ENCODE measurements around the gene GCN1. TPM values are rescaled to one million over a fixed set of nuclear protein-coding genes. Genes with fewer than 3 reads are reported as not detected.

Gene GCN1
- total RNA-seq, 1 donor from 2014 or later = 123 TPM

DNA sequence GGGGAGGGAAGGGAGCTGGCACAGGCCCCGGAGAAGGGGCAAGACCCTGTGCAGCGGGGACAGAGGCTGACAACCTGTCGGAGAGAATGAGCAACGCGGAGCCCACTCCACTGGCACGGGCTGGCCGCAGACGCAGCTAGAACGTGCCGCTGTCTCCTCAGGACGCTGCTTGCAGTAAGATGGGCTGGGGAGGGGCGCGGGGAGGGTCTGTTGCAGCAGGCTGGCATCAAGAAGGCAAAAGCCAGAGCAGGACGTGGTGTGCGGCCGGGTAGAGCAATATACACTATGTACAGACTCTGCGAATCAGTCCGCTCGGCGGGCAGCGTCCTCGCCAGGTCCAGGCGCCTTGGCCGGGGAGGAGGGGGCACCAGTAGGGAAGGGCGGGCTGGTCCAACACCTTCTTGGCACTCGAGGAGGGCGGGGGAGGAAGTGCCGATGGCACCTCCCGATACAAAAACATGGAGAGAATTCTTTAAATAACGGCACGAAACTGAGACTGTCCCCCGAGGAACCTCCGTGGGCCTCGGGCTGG, 97.8 kb downstream of the GCN1 start:
- no peak overlapping the region for H3K27ac ChIP-seq (ENCODE audit: low read depth, low read length)
- peaks cover 80% of the 10 kb centered on the region for H4K20me1 ChIP-seq (ENCODE audit: insufficient read depth, low read length)
- TF ChIP-seq, protein P1, sequence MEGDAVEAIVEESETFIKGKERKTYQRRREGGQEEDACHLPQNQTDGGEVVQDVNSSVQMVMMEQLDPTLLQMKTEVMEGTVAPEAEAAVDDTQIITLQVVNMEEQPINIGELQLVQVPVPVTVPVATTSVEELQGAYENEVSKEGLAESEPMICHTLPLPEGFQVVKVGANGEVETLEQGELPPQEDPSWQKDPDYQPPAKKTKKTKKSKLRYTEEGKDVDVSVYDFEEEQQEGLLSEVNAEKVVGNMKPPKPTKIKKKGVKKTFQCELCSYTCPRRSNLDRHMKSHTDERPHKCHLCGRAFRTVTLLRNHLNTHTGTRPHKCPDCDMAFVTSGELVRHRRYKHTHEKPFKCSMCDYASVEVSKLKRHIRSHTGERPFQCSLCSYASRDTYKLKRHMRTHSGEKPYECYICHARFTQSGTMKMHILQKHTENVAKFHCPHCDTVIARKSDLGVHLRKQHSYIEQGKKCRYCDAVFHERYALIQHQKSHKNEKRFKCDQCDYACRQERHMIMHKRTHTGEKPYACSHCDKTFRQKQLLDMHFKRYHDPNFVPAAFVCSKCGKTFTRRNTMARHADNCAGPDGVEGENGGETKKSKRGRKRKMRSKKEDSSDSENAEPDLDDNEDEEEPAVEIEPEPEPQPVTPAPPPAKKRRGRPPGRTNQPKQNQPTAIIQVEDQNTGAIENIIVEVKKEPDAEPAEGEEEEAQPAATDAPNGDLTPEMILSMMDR (IDR thresholded peaks at IDR 0.05; ENCODE audit: insufficient read depth, low read depth, low read length) = no peak
- no peak for TF ChIP-seq EZH2 (IDR thresholded peaks at IDR 0.05; ENCODE audit: insufficient read depth, low read length)
- Mint-ChIP-seq H3K27me3 (ENCODE audit: low read depth, unreplicated experiment) (no peaks in the 10 kb centered on the region), H3K4me3 (ENCODE audit: unreplicated experiment) (no peak overlapping the region), H3K27ac (ENCODE audit: unreplicated experiment) (no peak overlapping the region), H3K36me3 (ENCODE audit: low read depth, unreplicated experiment) (peaks cover 8% of the 10 kb centered on the region), H3K9me3 (ENCODE audit: unreplicated experiment) (no peaks in the 10 kb centered on the region), H3K4me1 (ENCODE audit: low read depth, unreplicated experiment) (peaks cover 3% of the 10 kb centered on the region)
- no peak overlapping the region for H2AFZ ChIP-seq (ENCODE audit: low read depth, low read length)
- no peak overlapping the region for H3K4me3 ChIP-seq (ENCODE audit: insufficient read depth, low read depth, low read length)
- H3K27me3 ChIP-seq (ENCODE audit: insufficient read depth, low read length) = no peaks in the 10 kb centered on the region
- no peak for DNase-seq (ENCODE audit: low read depth)
- H3K36me3 ChIP-seq (ENCODE audit: insufficient read depth, low read length) = peaks cover 18% of the 10 kb centered on the region
- no peak overlapping the region for H3K9ac ChIP-seq (ENCODE audit: low read length)
- peaks cover 4% of the 10 kb centered on the region for H3K4me1 ChIP-seq (ENCODE audit: insufficient read depth, low read length)
- no peak for FAIRE-seq
- peaks cover 35% of the 10 kb centered on the region for H3K79me2 ChIP-seq (ENCODE audit: insufficient read depth, low read length)
- no peak overlapping the region for H3K4me2 ChIP-seq (ENCODE audit: low read length)
- no peaks in the 10 kb centered on the region for H3K9me3 ChIP-seq (ENCODE audit: insufficient read depth, low read depth, low read length)

DNA sequence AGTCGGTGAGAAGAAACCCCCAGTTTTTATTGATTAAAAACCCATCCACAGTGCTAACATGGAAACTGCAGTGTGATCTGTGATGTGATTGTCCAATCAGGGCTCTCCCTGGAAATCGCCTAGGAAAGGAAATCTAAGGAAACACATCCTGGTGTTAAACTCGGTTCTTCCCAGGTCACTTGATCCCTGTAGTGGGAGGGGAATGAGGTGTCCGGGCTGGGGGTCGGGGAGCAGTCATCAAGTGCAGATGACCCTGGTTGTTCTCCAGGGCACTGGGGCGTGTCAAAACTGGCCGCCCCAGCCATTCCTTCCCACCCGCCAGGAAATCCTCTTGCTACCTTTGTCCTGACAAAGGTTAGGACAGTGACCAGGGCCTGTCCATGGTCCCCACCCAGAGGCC, 98.8 kb downstream of the GCN1 start:
- TF ChIP-seq, protein P1 (IDR thresholded peaks at IDR 0.05; ENCODE audit: insufficient read depth, low read depth, low read length) = no peak
- no peak for TF ChIP-seq EZH2 (IDR thresholded peaks at IDR 0.05; ENCODE audit: insufficient read depth, low read length)
- Histone ChIP-seq H2AFZ (ENCODE audit: low read depth, low read length) (no peak overlapping the region), H3K4me3 (ENCODE audit: insufficient read depth, low read depth, low read length) (no peak overlapping the region), H4K20me1 (ENCODE audit: insufficient read depth, low read length) (peaks cover 79% of the 10 kb centered on the region), H3K79me2 (ENCODE audit: insufficient read depth, low read length) (peaks cover 25% of the 10 kb centered on the region), H3K36me3 (ENCODE audit: insufficient read depth, low read length) (peaks cover 18% of the 10 kb centered on the region), H3K4me1 (ENCODE audit: insufficient read depth, low read length) (no peaks in the 10 kb centered on the region), H3K4me2 (ENCODE audit: low read length) (no peak overlapping the region), H3K9ac (ENCODE audit: low read length) (no peak overlapping the region), H3K27me3 (ENCODE audit: insufficient read depth, low read length) (no peaks in the 10 kb centered on the region), H3K27ac (ENCODE audit: low read depth, low read length) (no peak overlapping the region), H3K9me3 (ENCODE audit: insufficient read depth, low read depth, low read length) (no peaks in the 10 kb centered on the region)
- DNase-seq (ENCODE audit: low read depth) (no peak), FAIRE-seq (no peak)
- Mint-ChIP-seq H3K27ac (ENCODE audit: unreplicated experiment) (no peak overlapping the region), H3K4me1 (ENCODE audit: low read depth, unreplicated experiment) (peaks cover 3% of the 10 kb centered on the region), H3K27me3 (ENCODE audit: low read depth, unreplicated experiment) (no peaks in the 10 kb centered on the region), H3K4me3 (ENCODE audit: unreplicated experiment) (no peak overlapping the region), H3K9me3 (ENCODE audit: unreplicated experiment) (no peaks in the 10 kb centered on the region), H3K36me3 (ENCODE audit: low read depth, unreplicated experiment) (peaks cover 10% of the 10 kb centered on the region)

DNA sequence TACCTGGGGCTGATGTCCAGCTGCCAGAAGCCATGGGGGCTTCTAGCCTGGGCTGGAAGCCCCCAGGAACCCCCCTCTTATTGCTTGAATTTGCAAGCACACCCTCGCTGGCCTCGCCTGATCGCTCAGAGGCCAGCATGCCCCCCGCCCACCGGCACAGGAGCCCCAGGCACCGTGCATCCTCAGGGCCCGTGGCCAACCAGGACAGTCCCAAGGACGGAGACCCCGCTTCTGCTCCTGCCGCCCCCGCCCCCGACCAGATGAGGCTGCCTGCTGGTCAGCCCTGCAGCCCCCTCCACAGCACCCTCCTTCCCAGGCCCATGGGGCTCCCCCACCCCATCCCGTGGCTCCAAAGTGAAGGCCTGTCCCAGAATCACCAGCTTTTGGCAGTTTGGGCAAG, 99.2 kb downstream of the GCN1 start:
- Histone ChIP-seq H2AFZ (ENCODE audit: low read depth, low read length) (no peak overlapping the region), H3K27me3 (ENCODE audit: insufficient read depth, low read length) (no peaks in the 10 kb centered on the region), H3K79me2 (ENCODE audit: insufficient read depth, low read length) (peaks cover 21% of the 10 kb centered on the region), H4K20me1 (ENCODE audit: insufficient read depth, low read length) (peaks cover 75% of the 10 kb centered on the region), H3K4me1 (ENCODE audit: insufficient read depth, low read length) (no peaks in the 10 kb centered on the region), H3K9ac (ENCODE audit: low read length) (no peak overlapping the region), H3K4me3 (ENCODE audit: insufficient read depth, low read depth, low read length) (no peak overlapping the region), H3K9me3 (ENCODE audit: insufficient read depth, low read depth, low read length) (no peaks in the 10 kb centered on the region), H3K36me3 (ENCODE audit: insufficient read depth, low read length) (peaks cover 18% of the 10 kb centered on the region), H3K27ac (ENCODE audit: low read depth, low read length) (no peak overlapping the region), H3K4me2 (ENCODE audit: low read length) (no peak overlapping the region)
- no peak overlapping the region for H3K27ac Mint-ChIP-seq (ENCODE audit: unreplicated experiment)
- peaks cover 3% of the 10 kb centered on the region for H3K4me1 Mint-ChIP-seq (ENCODE audit: low read depth, unreplicated experiment)
- peaks cover 10% of the 10 kb centered on the region for H3K36me3 Mint-ChIP-seq (ENCODE audit: low read depth, unreplicated experiment)
- H3K27me3 Mint-ChIP-seq (ENCODE audit: low read depth, unreplicated experiment) = no peaks in the 10 kb centered on the region
- DNase-seq (ENCODE audit: low read depth) = no peak
- no peak for FAIRE-seq
- no peak overlapping the region for H3K4me3 Mint-ChIP-seq (ENCODE audit: unreplicated experiment)
- H3K9me3 Mint-ChIP-seq (ENCODE audit: unreplicated experiment) = no peaks in the 10 kb centered on the region
- no peak for TF ChIP-seq EZH2 (IDR thresholded peaks at IDR 0.05; ENCODE audit: insufficient read depth, low read length)
- TF ChIP-seq, protein P1 (IDR thresholded peaks at IDR 0.05; ENCODE audit: insufficient read depth, low read depth, low read length) = no peak
